Epithelial cell of proximal tubule (primary cell): ENCODE data around the gene ZSCAN26. TPM values are rescaled to one million over a fixed set of nuclear protein-coding genes. Genes with fewer than 3 reads are reported as not detected.

Experiments used
- DNase-seq: peaks from one replicate; pipeline ENCODE4 v3.0.0-alpha.2; 2011; ENCODE audit warnings: low read depth
- H3K4me3 ChIP-seq: 2 replicates; pipeline ENCODE4 v1.5.1; 2011; ENCODE audit warnings: low read depth, mild to moderate bottlenecking, low read length
- total RNA-seq: library from RNA; depleted of rRNA; stranded (reverse); fragments of >200 nt; gene quantifications from 2 replicates; pipeline ENCODE4 v1.2.3, GENCODE V29; 2015
- TF ChIP-seq, protein P1 (sequence below): conservative IDR thresholded peaks from 2 replicates; pipeline ENCODE4 v1.5.1; 2012; ENCODE audit warnings: low read depth, mild to moderate bottlenecking, low read length

Gene ZSCAN26
- total RNA-seq, 1 donor from 2014 or later: 6.0 TPM

DNA sequence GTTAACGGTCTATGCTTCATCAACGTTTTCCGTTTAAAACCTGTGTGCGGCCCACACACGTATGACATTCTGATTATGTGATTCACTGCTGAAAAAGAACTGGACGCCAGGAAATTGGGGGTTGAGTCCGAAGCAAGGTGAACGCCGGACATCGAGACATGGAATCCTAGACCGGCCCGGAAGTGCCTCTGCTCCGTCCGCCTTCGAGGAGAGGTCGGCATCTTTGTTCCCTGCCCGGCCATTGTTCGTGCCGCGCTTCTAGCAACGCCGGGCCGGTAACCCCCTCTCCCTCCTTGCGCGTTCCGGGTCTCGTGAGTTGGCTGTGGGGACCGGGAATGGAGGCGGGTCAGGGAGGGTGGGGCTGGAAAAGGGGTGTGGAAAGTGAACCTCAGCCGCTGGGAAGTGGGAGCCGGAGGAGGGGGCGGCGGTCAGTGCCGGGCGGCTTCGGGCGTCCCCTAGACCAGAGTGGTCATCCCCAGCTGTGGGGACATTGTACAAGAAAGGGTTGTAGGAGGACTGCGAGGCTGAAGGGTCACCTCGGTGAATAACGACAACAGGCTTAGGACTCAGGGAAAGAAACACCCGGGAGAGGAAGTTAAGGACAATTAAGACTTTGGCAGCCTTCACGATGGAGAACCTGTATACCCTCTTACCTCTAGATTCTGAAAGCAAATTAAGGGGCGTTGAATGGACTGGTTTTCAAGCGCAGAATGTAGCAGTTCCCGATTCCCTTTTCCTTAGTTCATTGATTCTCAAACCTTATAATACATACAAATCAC, 41.7 kb upstream of the ZSCAN26 start, which contains the start of gene ZSCAN9:
Gene ZSCAN9 (plus strand): TSS at position 220 of the 779 bp plus-strand sequence. CDS start 1,810 bp downstream, outside the sequence.
- TF ChIP-seq, protein P1, sequence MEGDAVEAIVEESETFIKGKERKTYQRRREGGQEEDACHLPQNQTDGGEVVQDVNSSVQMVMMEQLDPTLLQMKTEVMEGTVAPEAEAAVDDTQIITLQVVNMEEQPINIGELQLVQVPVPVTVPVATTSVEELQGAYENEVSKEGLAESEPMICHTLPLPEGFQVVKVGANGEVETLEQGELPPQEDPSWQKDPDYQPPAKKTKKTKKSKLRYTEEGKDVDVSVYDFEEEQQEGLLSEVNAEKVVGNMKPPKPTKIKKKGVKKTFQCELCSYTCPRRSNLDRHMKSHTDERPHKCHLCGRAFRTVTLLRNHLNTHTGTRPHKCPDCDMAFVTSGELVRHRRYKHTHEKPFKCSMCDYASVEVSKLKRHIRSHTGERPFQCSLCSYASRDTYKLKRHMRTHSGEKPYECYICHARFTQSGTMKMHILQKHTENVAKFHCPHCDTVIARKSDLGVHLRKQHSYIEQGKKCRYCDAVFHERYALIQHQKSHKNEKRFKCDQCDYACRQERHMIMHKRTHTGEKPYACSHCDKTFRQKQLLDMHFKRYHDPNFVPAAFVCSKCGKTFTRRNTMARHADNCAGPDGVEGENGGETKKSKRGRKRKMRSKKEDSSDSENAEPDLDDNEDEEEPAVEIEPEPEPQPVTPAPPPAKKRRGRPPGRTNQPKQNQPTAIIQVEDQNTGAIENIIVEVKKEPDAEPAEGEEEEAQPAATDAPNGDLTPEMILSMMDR: no peak
- DNase-seq: peak; percentile 61
- H3K4me3 ChIP-seq: peak within 1 kb of the TSS; percentile 70

DNA sequence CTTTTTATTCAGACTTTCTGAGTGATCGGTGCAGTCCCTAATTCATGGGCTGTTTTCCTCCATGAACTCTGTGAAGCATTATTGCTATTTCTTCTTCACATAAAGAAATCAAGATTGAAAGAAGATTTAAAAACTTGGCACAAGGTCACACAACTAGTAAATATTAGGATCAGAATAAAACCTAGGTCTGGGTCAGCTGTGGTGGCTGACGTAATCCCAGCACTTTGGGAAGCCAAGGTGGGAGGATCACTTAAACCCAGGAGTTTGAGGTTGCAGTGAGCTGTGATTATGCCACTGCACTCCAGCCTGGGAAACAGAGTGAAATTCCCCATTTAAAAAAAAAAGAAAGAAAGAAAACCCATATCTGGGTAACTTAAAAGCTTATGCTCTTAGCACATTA, 40.5 kb upstream of the ZSCAN26 start:
- peak overlapping the region; percentile 70 for H3K4me3 ChIP-seq
- TF ChIP-seq, protein P1: no peak
- DNase-seq: no peak

DNA sequence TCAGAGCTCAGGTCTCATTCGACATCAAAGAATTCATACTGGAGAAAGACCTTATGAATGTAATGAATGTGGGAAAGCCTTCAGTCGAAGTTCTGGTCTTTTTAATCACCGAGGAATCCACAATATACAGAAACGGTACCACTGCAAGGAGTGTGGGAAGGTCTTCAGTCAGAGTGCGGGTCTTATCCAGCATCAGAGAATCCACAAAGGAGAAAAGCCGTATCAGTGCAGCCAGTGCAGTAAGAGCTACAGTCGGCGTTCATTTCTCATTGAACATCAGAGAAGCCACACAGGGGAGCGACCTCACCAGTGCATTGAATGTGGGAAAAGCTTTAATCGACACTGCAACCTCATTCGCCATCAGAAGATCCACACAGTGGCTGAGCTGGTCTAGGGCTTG, 34.2 kb upstream of the ZSCAN26 start:
- TF ChIP-seq, protein P1: no peak
- no peak for DNase-seq

DNA sequence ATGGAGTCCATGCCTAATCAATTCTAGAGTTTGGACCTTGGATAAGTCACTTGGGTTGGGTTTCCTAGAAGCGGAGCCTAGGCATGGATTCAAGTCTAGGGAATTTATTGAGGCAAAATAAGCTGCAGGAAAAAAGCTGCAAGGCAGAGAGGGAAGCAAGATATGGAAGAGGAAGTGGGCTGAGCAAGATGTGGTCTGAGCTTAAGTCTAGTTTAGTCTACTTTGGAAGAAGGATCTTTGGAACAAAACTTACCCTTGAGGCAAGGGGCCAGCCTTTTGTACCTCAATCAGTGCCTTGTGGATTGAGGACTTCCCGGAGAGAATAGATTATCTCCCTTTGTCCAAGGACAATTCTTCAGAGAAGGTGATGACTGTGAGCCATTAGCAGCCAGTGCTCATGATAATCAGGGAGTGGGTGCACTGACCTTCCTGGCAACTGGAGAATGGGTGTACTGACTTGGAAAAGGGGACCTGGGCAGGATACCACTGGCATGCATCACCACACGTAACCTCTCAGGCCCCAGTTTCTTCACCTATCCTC, 31.0 kb upstream of the ZSCAN26 start:
- no peak overlapping the region for H3K4me3 ChIP-seq
- TF ChIP-seq, protein P1: no peak
- DNase-seq: no peak

More for the DNA sequence above, 34.2 kb upstream of the ZSCAN26 start:
- H3K4me3 ChIP-seq: no peak overlapping the region

DNA sequence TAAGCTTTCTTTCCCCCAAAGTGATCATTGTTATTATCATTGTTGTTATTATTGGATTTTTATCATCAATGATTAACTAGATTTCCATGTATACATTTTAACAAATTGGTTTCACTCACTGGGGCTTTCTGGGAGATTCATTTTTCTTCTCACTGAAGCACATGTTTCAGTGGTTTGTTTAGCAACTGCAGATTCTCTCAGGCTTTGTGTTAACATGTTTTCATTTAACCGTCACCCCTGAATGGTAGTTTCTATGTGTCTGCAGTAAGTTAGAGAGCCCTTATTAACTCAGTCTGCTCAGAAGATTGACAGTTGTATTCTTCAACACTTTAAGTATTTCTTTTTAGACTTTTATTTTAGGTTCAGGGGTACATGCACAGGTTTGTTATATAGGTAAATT, 27.3 kb upstream of the ZSCAN26 start:
- no peak overlapping the region for H3K4me3 ChIP-seq
- TF ChIP-seq, protein P1: no peak
- DNase-seq: no peak

DNA sequence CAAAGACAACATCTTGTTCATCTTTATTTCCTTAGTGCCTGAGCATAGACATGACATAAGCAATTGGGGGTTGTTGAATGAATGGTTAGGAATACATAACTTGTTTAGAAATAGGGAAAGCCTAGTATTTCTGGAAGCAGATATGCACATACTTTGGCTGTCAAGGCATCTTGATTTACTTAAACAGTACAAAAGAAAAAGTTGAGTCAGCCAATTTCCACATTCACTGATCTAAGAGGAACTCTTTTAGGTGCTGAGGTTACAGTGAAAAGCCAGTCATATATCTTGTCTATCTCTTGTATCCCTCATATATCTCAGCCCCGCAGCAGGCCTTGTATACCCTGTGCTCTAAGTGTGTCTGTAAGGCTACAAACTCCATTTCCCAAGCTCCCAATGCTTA, 26.5 kb upstream of the ZSCAN26 start:
- no peak for DNase-seq
- TF ChIP-seq, protein P1: no peak
- H3K4me3 ChIP-seq: no peak overlapping the region
